HS-27A (cell line): Measurements from ENCODE around the gene KRT80.
A peak's percentile ranks its signal among the peaks of the same experiment; 100 is the strongest.
"Not testable (repeated sequence)": the region's sequence is repeated elsewhere in the genome, so short reads cannot be mapped to it uniquely, and the experiment has no call there.

Source experiments
- DNase-seq: peaks from one replicate; pipeline ENCODE4 v3.0.0-alpha.2; 2012; ENCODE audit warnings: low read depth, missing footprints

KRT80 gene

GRCh38 chr12:52191841-52192791, at the start of gene KRT80:
KRT80 (minus strand) TSS chr12:52192014; CDS start chr12:52191902, 112 bp downstream.
- DNase-seq = peak; percentile 98

DNA sequence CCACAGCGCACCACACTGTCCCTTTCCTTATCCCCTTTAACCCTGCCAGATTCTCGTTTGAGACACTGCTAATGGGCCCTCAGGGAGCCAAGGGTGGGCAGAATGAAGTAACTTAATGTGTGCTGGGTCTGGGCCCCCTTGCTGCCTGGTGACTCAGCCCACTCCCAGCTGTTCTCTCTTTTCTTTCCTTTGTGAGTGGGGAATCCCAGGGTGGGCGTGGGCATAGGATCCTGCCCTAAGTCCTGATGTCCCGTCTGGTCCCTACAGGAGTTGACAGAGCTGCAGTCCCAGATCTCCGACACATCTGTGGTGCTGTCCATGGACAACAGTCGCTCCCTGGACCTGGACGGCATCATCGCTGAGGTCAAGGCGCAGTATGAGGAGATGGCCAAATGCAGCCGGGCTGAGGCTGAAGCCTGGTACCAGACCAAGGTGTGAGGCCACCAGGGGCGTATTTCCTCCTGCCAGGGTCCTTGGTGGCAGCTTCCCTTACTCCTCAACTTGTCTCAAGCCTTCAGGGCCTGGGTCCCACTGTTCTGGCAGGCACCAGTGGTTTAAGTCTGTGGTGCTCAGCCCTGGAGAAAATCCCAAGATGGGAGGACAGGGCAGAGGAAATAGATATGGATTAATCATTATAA, 49.5 kb upstream of the KRT80 start:
- no peak for DNase-seq

GRCh38 chr12:52240247-52240646, 48.4 kb upstream of the KRT80 start:
- not testable (repeated sequence) for DNase-seq

- no peak for DNase-seq
Observed at GRCh38 chr12:52239767-52240166, 48.0 kb upstream of the KRT80 start.

DNA sequence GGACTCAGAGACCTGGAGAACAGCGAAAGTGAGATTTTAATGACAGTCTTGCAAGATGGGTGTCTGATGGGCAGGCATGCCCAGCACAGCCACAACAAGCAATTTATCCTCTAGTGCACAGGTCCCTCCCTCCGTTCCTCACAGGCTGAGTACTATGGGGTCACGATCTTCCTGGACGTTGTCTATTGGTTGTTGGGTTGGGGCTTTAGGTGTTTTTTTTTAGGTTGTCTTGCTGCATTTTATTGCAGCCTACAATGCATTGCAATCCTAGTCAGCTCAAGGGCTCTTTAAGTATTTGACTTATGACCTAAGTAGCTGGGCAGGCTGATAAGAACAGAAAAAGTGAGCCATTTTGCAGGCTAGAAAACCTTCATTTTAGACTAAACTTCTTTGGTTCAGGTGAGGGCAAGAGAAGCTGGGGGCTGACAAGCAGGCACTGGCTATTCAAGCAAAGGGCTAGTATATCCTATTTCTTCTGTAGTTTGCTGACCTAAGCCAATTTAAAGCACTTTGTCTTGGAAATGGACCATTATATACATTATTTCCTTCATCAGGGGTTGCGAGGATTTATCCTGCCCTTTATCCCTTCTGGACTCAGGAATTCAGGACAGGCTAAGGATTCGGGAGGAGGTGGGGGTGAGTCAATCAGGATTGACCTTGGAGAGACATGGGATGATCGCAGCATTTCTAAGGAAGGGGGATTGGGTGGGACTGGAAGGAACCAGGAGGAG, 47.3 kb upstream of the KRT80 start:
- no peak for DNase-seq

DNA sequence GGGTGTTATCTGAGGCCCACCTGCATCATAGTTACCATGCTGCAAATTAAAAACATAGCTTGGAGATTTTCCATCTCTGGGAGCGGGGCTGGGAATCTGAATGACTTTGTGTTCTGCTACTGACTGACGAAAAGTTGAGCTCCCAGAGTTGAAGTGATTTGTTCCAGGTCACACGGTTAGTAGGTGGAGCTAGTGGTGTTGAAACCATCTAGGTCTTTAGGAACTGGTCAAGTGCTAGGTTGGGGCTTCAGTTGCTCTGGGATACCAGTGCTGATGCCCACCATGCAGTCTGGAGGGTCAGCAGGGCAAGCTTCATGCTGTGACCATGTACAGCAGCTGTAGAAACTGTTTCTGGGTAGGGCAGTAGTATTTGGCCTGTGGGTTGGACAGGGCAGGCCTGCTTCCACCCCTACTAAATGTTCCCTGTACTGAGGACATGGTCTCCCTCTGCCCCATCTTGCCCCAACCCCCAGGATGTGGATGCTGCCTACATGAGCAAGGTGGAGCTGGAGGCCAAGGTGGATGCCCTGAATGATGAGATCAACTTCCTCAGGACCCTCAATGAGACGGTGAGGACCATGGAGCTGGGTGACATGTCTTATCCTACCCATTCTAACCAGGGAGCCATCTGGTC, 46.5 kb upstream of the KRT80 start:
- no peak for DNase-seq

DNA sequence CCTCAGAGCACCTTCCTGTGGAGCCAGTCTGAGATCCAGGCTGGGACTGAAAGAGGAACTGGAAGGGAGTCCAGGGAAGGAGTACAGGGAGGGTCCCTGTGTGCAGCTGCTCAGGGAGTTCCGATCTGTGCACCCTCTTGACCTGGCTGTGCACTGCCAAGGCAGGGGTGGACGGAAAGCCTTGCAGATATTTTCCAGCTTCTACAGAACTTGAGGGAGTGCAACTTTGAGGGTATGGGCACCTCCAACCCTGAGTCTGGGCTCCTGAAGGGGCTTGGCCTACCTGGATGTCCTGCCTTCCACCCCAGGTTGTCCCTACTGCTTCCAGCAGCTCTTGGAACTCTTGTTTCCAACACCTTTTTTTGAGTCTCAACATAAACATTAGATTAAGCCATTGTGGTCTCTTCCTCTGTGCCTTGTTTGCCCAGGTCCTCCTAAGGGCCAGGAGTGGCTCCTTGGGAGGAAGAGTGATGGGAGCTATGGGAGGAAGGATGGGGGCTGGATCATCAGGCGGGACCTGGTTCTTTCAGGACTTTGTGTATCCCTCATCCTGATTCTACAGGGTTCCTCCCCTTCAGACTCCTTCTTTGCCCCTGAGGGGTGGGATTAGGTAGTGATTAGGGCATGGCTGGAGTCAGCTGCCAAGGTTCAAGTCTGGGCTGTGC, 44.7 kb upstream of the KRT80 start:
- DNase-seq = no peak

GRCh38 chr12:52235822-52236361, 44.1 kb upstream of the KRT80 start:
- DNase-seq = no peak

DNA sequence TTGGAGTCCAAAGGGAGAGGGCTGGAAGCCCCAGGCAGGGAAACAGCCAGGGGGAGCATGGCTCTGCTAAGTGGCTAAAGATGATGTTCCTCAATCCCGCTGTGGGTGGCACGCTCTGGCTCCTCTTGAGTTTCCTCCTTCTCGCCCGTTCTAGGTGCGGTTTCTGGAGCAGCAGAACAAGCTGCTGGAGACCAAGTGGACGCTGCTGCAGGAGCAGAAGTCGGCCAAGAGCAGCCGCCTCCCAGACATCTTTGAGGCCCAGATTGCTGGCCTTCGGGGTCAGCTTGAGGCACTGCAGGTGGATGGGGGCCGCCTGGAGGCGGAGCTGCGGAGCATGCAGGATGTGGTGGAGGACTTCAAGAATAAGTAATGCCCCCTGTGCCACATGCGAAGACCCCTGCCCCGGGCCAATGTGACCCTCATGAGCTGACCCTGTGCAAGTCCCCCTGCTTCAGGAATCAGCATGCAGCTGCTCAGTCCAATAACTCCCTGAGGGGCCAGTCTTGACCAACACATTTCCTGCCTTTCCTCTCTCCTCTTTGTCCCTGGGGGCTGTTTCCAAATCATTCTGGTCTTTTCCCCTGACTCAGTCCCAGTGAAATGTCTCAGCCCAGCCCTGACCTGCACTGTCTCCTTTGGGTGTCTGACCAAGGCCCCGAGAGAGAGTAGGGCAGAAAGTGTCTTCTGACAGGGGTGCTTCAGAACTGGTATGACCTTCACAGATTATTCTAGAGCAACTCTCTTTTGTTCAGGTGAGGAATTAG, 43.4 kb upstream of the KRT80 start:
- no peak for DNase-seq

GRCh38 chr12:52234223-52234810, 42.5 kb upstream of the KRT80 start:
- no peak for DNase-seq

DNA sequence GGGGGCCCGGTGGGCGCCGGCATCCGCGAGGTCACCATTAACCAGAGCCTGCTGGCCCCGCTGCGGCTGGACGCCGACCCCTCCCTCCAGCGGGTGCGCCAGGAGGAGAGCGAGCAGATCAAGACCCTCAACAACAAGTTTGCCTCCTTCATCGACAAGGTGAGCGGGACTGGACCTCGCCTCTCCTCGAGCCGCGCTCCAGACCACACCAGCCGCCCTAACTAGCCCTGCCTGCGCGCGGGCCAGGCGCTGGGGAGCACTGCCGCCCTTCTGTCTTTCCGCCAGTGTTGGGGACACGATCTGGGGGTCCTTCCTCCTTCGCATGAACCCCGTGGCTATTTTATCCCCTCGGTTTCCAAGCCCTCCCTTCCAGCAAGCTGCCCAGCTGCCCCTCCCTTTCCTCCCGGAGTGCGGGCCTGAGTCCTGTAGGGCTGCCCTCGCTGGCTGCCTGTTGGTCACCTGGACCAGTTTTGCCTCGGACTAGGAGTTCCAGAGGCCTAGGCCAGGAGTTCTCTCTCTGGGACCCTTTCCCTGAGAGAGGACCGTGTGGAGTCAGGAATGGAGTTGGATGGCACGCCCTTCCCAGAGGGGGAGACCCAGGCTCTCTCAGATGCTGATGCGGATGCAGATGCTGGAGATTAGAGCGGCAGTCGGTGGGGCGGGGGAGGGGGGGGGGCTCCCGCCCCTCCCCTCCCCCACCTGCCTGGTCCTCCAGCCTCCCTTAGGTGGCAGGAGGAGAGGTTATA, 41.8 kb upstream of the KRT80 start:
- no peak for DNase-seq

DNA sequence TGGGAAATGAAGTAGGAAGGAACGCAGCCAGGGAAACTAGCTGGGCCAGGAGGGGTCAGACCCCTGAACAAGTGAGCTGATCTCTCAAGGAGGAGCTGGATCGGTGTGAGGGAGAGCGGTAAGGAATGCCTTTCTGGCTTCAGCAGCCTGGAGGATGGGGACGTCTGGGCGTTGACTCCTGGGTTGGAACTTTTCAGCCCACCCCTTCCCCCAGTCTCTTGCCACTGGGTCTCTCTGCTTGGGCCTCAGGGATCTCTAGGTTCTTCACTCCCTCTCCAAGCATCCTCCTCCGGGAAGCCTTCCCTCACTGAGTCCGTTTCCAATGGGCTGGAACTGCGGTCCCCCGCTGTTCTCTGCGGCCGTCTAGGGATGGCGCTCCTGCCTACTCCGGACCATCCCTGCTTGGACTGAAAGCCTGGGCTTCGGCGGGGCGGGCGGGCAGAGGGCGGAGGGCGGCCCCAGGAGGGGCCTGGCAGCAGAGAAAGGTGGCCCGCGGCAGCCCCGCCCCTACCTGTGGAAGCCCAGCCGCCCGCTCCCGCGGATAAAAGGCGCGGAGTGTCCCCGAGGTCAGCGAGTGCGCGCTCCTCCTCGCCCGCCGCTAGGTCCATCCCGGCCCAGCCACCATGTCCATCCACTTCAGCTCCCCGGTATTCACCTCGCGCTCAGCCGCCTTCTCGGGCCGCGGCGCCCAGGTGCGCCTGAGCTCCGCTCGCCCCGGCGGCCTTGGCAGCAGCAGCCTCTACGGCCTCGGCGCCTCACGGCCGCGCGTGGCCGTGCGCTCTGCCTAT, 41.1 kb upstream of the KRT80 start, which contains the start of gene KRT7:
TSS of gene KRT7 (plus strand) at position 570 of the 788 bp plus-strand sequence. CDS start at position 624, 54 bp downstream.
- no peak for DNase-seq

- no peak for DNase-seq
Observed at GRCh38 chr12:52232203-52232673, 40.4 kb upstream of the KRT80 start.

DNA sequence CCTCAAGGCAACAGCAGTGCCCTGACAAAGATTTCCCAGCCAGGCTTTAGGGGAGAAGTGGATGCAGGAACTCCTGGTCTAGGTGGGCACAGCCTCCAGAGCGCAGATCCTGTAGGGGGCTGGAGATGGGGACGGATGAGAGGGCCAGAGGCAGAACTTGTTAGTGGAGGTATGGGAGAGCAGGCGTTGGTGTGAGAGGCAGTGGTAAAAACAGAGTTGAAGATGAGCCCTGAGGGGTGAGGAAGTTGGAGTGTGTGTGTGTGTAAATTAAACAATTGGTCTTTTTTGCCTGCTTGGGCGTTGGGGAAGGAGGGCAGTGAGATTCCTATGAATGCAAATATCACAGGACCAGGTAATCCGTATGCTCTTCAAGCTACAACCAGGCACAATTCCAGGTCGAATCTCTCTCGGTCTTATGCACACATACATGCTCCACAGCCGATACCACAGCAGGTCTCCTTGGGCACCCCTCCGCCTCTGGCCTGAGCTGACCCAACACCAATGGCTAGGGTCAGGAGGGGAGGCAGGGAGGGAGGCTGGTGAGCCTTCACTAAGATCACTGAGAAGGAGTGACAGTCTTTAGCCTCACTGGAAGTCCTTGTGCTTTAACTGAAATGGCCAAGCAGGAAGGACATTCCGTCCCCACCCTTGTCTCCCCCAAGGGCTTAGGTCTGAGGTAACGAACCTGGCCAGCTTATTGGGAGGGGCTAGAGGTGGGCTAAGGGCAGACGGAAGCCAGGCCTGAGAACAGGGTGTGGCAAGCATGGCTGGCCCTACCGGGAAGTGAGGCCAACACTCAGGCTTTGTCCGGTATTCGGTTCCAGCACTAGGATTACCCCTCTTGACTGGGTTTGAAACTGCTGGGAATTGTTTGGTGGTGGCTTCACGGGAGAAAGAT, 39.7 kb upstream of the KRT80 start:
- DNase-seq = no peak

- DNase-seq = peak; percentile 91
Observed at GRCh38 chr12:52230364-52231281, 38.8 kb upstream of the KRT80 start.

- peak; percentile 45 for DNase-seq
Observed at GRCh38 chr12:52229836-52230343, 38.1 kb upstream of the KRT80 start.
